OCI-M1 (cell line): ENCODE measurements around the gene LMCD1.

Experiments used
- DNase-seq: peaks from one replicate; lab custom pipeline; 2025; lab: John Stamatoyannopoulos, UW

The LMCD1 gene

GRCh38 chr3:8484409-8485140 lies 17.0 kb upstream of the LMCD1 start:
- no peak for DNase-seq

GRCh38 chr3:8485141-8485870 lies 16.3 kb upstream of the LMCD1 start:
- no peak for DNase-seq

GRCh38 chr3:8485943-8486342 lies 15.7 kb upstream of the LMCD1 start:
- no peak for DNase-seq

- no peak for DNase-seq
Observed at GRCh38 chr3:8486434-8486833, 15.2 kb upstream of the LMCD1 start.

- no peak for DNase-seq
Observed at GRCh38 chr3:8486936-8487335, 14.7 kb upstream of the LMCD1 start.

- no peak for DNase-seq
Observed at GRCh38 chr3:8488411-8488810, 13.2 kb upstream of the LMCD1 start.

GRCh38 chr3:8488877-8489276 lies 12.7 kb upstream of the LMCD1 start:
- DNase-seq = no peak

- no peak for DNase-seq
Observed at GRCh38 chr3:8489278-8489792, 12.3 kb upstream of the LMCD1 start.

- no peak for DNase-seq
Observed at GRCh38 chr3:8490079-8490552, 11.5 kb upstream of the LMCD1 start.

GRCh38 chr3:8491271-8492144 lies 10.1 kb upstream of the LMCD1 start:
- DNase-seq = no peak

GRCh38 chr3:8492744-8493511 lies 8.7 kb upstream of the LMCD1 start:
- DNase-seq = peak; percentile 18

- DNase-seq = no peak
Observed at GRCh38 chr3:8493744-8494143, 7.9 kb upstream of the LMCD1 start.

GRCh38 chr3:8494327-8494726 lies 7.3 kb upstream of the LMCD1 start:
- DNase-seq = no peak

GRCh38 chr3:8497582-8497981 lies 4.0 kb upstream of the LMCD1 start:
- no peak for DNase-seq

- DNase-seq = no peak
Observed at GRCh38 chr3:8499181-8499611, 2.4 kb upstream of the LMCD1 start.

GRCh38 chr3:8500319-8500988 lies 1.2 kb upstream of the LMCD1 start:
- DNase-seq = no peak

GRCh38 chr3:8500989-8501370 lies 643 bp upstream of the LMCD1 start:
- no peak for DNase-seq

GRCh38 chr3:8503461-8503860 lies 1.8 kb downstream of the LMCD1 start:
- DNase-seq = no peak

GRCh38 chr3:8503871-8504610 lies 2.4 kb downstream of the LMCD1 start:
- DNase-seq = peak; percentile 26

- DNase-seq = no peak
Observed at GRCh38 chr3:8504611-8504973, 3.0 kb downstream of the LMCD1 start.
